Tibial artery (tissue), 4 donors: ENCODE data around the gene SDHAF4.

ENCODE experiments used
- DNase-seq, 2 donors: peaks; one replicate each; pipeline ENCODE4 v3.0.0-alpha.2; 2019
- H3K27ac ChIP-seq, 2 donors: fragments of 200-600 bp; sonication (generic) in 1 of 2; 1 replicate in 1 of 2; 2 replicates in 1 of 2; pipeline ENCODE4 v1.5.1; 2018 to 2019; ENCODE audit warnings: mild to moderate bottlenecking in 1 of 2
- H3K27me3 ChIP-seq, 2 donors: fragments of 200-600 bp; sonication (generic) in 1 of 2; one replicate each; pipeline versions ENCODE4 v1.5.1 to v1.6.0; 2016 to 2019
- H3K36me3 ChIP-seq, 3 donors: fragments of 200-600 bp; sonication (generic) in 2 of 3; one replicate each; pipeline ENCODE4 v1.5.1; 2016 to 2019; ENCODE audit warnings: mild to moderate bottlenecking in 2 of 3
- H3K4me1 ChIP-seq, 4 donors: fragments of 200-600 bp; sonication (generic) in 2 of 4; 1 replicate in 3 of 4; 2 replicates in 1 of 4; pipeline ENCODE4 v1.5.1; 2016 to 2019
- H3K4me3 ChIP-seq, 2 donors: fragments of 200-600 bp; sonication (generic) in 1 of 2; 1 replicate in 1 of 2; 2 replicates in 1 of 2; pipeline ENCODE4 v1.5.1; 2018 to 2019; ENCODE audit warnings: mild to moderate bottlenecking in 2 of 2
- H3K9me3 ChIP-seq, 3 donors: fragments of 200-600 bp; sonication (generic) in 1 of 3; one replicate each; pipeline ENCODE4 v1.5.1; 2016 to 2019
- intact Hi-C: fragments of 100-400 bp; cut with DNase I; formaldehyde crosslinking; loops from one replicate; pipeline ENCODE4 v1.15.0; 2023; ENCODE audit warnings: low total_unique reads
- TF ChIP-seq, protein P1 (sequence below), 2 experiments: fragments of 200-600 bp in 1 of 2; fragments of 450-650 bp in 1 of 2; IDR thresholded peaks; one replicate each; pipeline ENCODE4 v1.5.1; 2017 to 2019; ENCODE audit warnings: antibody characterized with exemption in 2 of 2, mild to moderate bottlenecking in 1 of 2, moderate library complexity in 1 of 2

SDHAF4 gene

GRCh38 chr6:70629929-70630328 is 63.2 kb downstream of the SDHAF4 start:
- Histone ChIP-seq H3K4me3 (no peak overlapping the region), H3K27ac (no peak overlapping the region), H3K4me1 (no peaks in the 10 kb centered on the region), H3K36me3 (no peaks in the 10 kb centered on the region), H3K27me3 (no peaks in the 10 kb centered on the region), H3K9me3 (peaks cover 0 to 3% (median 0%) of the 10 kb centered on the region in 3 donors)
- intact Hi-C loops, result no loop called here
- DNase-seq, result no peak
- TF ChIP-seq, protein P1, sequence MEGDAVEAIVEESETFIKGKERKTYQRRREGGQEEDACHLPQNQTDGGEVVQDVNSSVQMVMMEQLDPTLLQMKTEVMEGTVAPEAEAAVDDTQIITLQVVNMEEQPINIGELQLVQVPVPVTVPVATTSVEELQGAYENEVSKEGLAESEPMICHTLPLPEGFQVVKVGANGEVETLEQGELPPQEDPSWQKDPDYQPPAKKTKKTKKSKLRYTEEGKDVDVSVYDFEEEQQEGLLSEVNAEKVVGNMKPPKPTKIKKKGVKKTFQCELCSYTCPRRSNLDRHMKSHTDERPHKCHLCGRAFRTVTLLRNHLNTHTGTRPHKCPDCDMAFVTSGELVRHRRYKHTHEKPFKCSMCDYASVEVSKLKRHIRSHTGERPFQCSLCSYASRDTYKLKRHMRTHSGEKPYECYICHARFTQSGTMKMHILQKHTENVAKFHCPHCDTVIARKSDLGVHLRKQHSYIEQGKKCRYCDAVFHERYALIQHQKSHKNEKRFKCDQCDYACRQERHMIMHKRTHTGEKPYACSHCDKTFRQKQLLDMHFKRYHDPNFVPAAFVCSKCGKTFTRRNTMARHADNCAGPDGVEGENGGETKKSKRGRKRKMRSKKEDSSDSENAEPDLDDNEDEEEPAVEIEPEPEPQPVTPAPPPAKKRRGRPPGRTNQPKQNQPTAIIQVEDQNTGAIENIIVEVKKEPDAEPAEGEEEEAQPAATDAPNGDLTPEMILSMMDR (IDR thresholded peaks at IDR 0.05), result no peak

GRCh38 chr6:70633870-70634269 is 67.1 kb downstream of the SDHAF4 start:
- Histone ChIP-seq H3K4me3 (no peak overlapping the region), H3K27me3 (no peaks in the 10 kb centered on the region), H3K9me3 (no peaks in the 10 kb centered on the region), H3K4me1 (no peaks in the 10 kb centered on the region), H3K27ac (no peak overlapping the region), H3K36me3 (no peaks in the 10 kb centered on the region)
- DNase-seq, result no peak
- TF ChIP-seq, protein P1 (IDR thresholded peaks at IDR 0.05), result no peak
- intact Hi-C loops, result no loop called here

- intact Hi-C loops, result no loop called here
- no peak for DNase-seq
- no peaks in the 10 kb centered on the region for H3K36me3 ChIP-seq
- H3K27ac ChIP-seq, result no peak overlapping the region
- H3K4me1 ChIP-seq, result no peaks in the 10 kb centered on the region
- no peaks in the 10 kb centered on the region for H3K9me3 ChIP-seq
- TF ChIP-seq, protein P1 (IDR thresholded peaks at IDR 0.05), result no peak
- no peak overlapping the region for H3K4me3 ChIP-seq
- no peaks in the 10 kb centered on the region for H3K27me3 ChIP-seq
Measured at GRCh38 chr6:70636596-70636995, 69.9 kb downstream of the SDHAF4 start.

DNA sequence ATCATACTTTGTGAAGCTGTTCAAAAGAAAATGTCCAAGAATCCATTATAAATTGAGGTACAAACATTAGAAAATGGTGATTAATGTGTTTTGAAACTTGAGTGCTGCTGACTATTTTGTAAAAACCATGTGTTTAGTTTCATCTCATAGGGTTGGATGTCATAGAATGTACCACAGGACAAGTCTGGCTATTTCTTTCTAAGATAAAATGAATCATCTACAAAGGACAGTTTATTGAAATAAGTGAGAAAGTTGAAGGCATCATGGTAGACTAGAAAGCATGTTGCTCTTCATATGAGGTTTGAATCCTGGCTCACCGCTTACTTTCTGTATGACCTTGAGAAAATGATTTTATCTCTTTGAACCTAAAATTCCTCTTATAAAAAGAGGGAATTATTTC is 71.7 kb downstream of the SDHAF4 start:
- H3K9me3 ChIP-seq, result no peaks in the 10 kb centered on the region
- H3K4me1 ChIP-seq, result no peaks in the 10 kb centered on the region
- intact Hi-C loops, result no loop called here
- TF ChIP-seq, protein P1 (IDR thresholded peaks at IDR 0.05), result no peak
- no peak overlapping the region for H3K4me3 ChIP-seq
- no peak for DNase-seq
- H3K27ac ChIP-seq, result no peak overlapping the region
- H3K36me3 ChIP-seq, result no peaks in the 10 kb centered on the region
- no peaks in the 10 kb centered on the region for H3K27me3 ChIP-seq
